NCI-H2227 (cell line): ENCODE measurements around the gene P2RY6.
A peak's percentile ranks its signal among the peaks of the same experiment; 100 is the strongest.

Source experiments
- DNase-seq: peaks from one replicate; lab custom pipeline; 2025; ENCODE audit not compliant: unreplicated experiment; lab: John Stamatoyannopoulos, UW

The P2RY6 gene

GRCh38 chr11:73331138-73331916 is 59.2 kb downstream of the P2RY6 start:
- peak; percentile 57 for DNase-seq

- DNase-seq: no peak
Measured at GRCh38 chr11:73333173-73333572, 61.0 kb downstream of the P2RY6 start.

GRCh38 chr11:73333640-73334383 is 61.7 kb downstream of the P2RY6 start:
- no peak for DNase-seq

GRCh38 chr11:73334384-73335203 is 62.5 kb downstream of the P2RY6 start:
- DNase-seq: no peak

- DNase-seq: peak; percentile 90
Measured at GRCh38 chr11:73335204-73335923, 63.2 kb downstream of the P2RY6 start.

- DNase-seq: no peak
Measured at GRCh38 chr11:73337846-73338245, 65.7 kb downstream of the P2RY6 start.

- DNase-seq: no peak
Measured at GRCh38 chr11:73338279-73338678, 66.1 kb downstream of the P2RY6 start.

GRCh38 chr11:73340164-73340563 is 68.0 kb downstream of the P2RY6 start:
- no peak for DNase-seq

GRCh38 chr11:73342633-73343032 is 70.5 kb downstream of the P2RY6 start:
- peak; percentile 74 for DNase-seq

GRCh38 chr11:73343076-73343873 is 71.1 kb downstream of the P2RY6 start:
- no peak for DNase-seq

- peak; percentile 70 for DNase-seq
Measured at GRCh38 chr11:73344191-73344607, 72.1 kb downstream of the P2RY6 start.

- no peak for DNase-seq
Measured at GRCh38 chr11:73345481-73346160, 73.5 kb downstream of the P2RY6 start.

GRCh38 chr11:73346186-73346935 is 74.2 kb downstream of the P2RY6 start:
- DNase-seq: no peak

- DNase-seq: no peak
Measured at GRCh38 chr11:73347067-73347466, 74.9 kb downstream of the P2RY6 start.
